GM12891 (cell line): Measurements from ENCODE around the gene RALGAPB.

Experiments used
- POLR2A ChIP-seq: IDR thresholded peaks from 2 replicates; pipeline ENCODE4 v1.6.1; 2011; ENCODE audit warnings: low read depth, low read length, control low read depth
- POLR2AphosphoS5 ChIP-seq: IDR thresholded peaks from 2 replicates; pipeline ENCODE4 v1.6.1; 2011; ENCODE audit warnings: low read depth, low read length, control low read depth
- POU2F2 ChIP-seq: IDR thresholded peaks from 2 replicates; pipeline ENCODE4 v1.6.1; 2011; ENCODE audit warnings: low read depth, mild to moderate bottlenecking, control low read depth, low read length, moderate library complexity
- SPI1 ChIP-seq: IDR thresholded peaks from 2 replicates; pipeline ENCODE4 v1.6.1; 2011; ENCODE audit warnings: low read depth, low read length, control low read depth
- TAF1 ChIP-seq: IDR thresholded peaks from 2 replicates; pipeline ENCODE4 v1.6.1; 2011; ENCODE audit warnings: low read depth, low read length, control low read depth

- TF ChIP-seq TAF1, result no peak
- no peak for TF ChIP-seq POLR2A
- TF ChIP-seq POLR2AphosphoS5, result no peak
- no peak for TF ChIP-seq POU2F2
- TF ChIP-seq SPI1, result no peak
Observed at GRCh38 chr20:38471987-38472512, 593 bp upstream of the RALGAPB start.
